ENCODE measurements around the gene HMGB3.

- TF ChIP-seq EZH2 (IDR thresholded peaks at IDR 0.05; ENCODE audit: low read length, unreplicated experiment) = no peak
- TF ChIP-seq CTCF (conservative IDR thresholded peaks at IDR 0.05; ENCODE audit: low read depth, low read length) = no peak
- TF ChIP-seq EZH2phosphoT487 (IDR thresholded peaks at IDR 0.05; ENCODE audit: borderline replicate concordance, low read length) = no peak
Measured at GRCh38 chrX:151019856-151020255, 36.7 kb downstream of the HMGB3 start.

All from PC-3 (cell line).